NCI-H774 (cell line): ENCODE data around the gene NDUFV1.
"Not testable (repeated sequence)": the region's sequence is repeated elsewhere in the genome, so short reads cannot be mapped to it uniquely, and the experiment has no call there.

Experiments used
- DNase-seq: peaks from one replicate; lab custom pipeline; 2025; lab: John Stamatoyannopoulos, UW

NDUFV1 gene

DNA sequence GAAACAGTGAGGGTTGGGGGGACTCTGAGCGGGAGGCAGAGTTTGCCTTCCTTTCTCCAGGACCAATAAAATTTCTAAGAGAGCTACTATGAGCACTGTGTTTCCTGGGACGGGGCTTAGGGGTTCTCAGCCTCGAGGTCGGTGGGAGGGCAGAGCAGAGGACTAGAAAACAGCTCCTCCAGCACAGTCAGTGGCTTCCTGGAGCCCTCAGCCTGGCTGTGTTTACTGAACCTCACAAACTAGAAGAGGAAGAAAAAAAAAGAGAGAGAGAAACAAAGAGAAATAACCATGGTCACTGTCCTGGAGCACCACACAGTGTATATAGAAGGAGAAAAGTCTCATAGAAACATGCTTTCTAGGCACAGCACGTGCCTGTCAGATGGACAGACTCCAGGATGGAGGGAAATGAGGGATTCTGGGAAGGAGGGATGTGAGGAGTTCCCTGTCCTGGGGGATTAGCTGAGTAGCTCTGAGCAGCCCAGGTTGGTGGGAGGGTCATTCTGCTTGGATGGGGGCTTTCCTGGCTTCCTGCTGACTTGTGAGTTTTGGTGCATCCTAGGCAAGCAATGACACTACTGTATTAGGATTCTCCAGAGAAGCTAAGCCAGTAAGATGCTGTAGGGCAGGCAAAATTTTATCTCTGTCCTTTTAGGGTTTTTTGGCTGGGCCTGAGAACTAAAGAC lies 20.0 kb upstream of the NDUFV1 start:
- no peak for DNase-seq

DNA sequence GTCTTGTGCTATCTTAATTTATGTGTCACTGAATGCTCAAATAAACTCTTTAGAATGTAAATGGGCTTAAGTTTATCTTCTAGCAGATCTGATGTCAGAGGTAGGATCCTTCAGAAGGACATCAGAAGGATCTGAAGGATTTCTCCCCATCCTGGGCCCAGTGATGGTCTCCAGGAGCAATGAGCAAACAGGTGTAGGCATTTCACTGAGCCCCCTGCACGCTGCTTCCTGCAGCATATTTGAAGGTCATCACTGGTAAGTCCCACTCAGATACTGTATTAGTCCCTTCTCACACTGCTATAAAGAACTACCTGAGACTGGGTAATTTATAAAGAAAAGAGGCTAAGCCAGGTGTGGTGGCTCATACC lies 18.6 kb upstream of the NDUFV1 start:
- DNase-seq, result no peak

DNA sequence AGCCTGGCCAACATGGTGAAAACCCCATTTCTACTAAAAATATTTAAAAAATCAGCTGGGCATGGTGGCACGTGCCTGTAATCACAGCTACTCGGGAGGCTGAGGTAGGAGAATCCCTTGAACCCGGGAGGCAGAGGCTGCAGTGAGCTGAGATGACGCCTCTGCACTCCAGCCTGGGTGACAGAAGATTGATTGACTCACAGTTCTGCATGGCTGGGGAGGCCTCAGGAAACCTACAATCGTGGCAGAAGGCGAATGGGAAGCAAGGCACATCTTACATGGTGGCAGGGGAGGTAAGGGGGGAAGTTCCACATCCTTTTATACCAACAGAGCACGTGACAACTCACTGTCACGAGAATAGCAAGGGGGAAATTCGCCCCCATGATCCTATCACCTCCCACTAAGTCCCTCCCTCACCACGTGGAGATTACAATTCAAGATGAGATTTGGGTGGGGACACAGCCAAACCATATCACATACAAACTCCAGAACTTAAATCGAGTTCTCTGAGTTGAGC lies 17.8 kb upstream of the NDUFV1 start:
- not testable (repeated sequence) for DNase-seq

DNA sequence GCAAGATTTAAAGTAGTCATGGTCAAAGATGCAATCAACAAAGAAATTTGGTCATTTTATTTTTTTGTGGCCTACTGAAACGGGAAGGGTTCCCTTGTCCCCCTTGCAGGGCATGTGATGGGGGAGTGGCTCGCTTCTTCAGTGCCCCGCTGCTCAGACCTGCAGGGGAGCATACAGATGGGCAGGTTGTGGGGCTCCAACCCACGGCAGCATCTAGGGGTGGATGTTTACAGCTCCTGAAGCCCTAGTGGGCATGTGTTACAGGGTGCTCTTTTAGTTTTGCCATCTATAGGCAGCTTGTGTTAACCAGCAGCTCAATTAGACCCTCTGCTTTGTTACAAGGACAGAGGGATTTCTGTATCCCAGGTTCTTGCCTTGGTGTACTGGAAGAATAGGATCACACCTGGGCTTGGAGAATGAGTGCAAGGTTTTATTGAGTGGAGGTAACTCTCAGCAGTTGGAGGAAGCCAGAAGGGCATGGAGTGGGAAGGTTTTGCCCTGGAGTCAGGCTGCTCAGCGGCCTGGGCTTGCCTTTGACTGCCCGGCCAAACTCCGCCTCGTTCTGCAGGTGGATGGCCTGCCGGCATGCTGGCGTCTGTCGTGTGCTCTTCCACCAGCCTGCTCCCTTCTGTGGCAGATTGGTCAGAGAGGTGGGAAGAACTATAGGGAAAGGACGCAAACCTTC lies 13.7 kb upstream of the NDUFV1 start:
- no peak for DNase-seq

DNA sequence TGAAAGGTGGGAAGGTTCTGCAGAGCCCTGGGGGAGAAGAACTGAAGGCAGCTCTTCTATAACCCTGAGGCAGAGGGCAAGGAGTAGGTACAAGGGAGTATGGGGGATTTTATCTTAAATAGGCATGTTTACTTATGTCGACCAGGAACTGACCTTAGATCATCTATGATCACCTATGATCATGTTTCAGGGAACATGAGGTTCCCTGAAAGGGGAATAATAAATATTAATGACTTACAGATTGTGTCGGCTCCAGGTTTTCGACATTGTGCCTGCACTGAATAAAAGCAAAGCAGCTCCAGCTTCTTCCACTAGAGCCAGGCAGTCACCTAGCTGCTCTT lies 13.2 kb upstream of the NDUFV1 start:
- no peak for DNase-seq

DNA sequence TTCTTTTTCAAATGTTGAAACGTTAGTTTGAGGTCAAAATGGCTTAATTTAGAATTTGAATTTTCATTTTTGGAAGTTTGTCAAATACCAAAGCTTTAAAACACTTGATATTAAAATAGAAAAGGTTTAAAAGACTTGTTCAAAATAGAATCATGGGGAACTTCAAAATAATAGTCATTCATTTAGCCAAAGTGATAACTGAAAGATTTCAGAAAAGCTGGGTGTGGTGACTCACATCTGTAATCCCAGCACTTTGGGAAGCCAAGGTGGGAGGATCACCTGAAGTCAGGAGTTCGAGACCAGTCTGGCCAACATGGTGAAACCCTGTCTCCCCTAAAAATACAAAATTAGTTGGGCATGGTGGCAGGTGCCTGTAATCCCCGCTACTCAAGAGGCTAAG lies 12.3 kb upstream of the NDUFV1 start:
- no peak for DNase-seq

DNA sequence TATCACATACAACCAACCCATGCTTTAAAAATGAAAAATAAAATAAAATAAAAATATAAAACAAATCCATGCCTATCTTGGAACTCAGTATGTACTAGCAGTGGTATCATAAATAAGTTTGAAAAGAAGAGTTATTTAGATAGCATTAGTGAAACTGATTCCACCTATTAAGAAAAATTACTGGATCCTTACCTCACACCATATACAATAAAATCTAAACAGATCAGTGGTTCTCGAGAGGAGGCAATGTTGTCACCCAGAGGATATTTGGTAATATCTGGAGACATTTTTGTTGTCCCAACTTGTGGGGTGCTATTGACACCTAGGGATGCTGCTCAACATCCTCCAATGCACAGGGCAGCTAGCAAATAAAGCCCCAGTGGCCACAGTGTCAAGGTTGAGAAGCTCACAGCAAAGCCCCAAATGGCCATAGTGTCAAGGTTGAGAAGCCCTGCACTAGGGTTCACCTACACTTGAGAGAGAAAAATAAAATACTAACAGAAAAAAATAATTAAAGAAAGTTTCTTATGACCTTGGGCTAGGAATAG lies 9.9 kb upstream of the NDUFV1 start:
- DNase-seq, result no peak

DNA sequence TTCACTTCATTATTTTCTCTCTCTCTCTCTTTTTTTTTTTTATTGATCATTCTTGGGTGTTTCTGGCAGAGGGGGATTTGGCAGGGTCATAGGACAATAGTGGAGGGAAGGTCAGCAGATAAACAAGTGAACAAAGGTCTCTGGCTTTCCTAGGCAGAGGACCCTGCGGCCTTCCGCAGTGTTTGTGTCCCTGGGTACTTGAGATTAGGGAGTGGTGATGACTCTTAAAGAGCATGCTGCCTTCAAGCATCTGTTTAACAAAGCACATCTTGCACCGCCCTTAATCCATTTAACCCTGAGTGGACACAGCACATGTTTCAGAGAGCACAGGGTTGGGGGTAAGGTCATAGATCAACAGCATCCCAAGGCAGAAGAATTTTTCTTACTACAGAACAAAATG lies 9.3 kb upstream of the NDUFV1 start:
- not testable (repeated sequence) for DNase-seq

DNA sequence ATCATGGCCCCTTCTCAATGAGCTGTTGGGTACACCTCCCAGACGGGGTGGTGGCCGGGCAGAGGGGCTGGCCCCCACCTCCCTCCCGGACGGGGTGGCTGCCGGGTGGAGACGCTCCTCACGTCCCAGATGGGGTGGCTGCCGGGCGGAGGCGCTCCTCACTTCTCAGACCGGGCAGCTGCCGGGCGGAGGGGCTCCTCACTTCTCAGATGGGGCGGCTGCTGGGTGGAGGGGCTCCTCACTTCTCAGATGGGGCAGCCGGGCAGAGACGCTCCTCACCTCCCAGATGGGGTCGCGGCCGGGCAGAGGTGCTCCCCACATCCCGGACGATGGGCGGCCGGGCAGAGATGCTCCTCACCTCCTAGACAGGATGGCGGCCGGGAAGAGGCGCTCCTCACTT lies 8.8 kb upstream of the NDUFV1 start:
- not testable (repeated sequence) for DNase-seq

DNA sequence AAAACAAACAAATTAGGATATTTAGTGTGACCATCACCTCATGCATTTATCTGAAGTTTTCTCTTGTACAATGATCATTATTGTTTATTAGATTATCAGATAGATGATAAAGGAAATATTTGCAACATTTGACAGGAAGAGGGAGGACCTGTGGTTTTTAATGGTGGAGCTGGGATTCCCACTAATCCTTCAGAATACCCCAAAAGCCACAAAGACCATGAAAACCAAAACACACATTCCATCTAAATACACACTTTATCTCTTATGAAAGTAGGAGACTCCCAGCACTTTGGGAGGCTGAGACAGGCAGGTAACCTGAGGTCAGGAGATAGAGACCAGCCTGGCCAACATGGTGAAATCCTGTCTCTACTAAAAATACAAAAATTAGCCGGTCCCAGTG lies 7.6 kb upstream of the NDUFV1 start:
- DNase-seq, result no peak

DNA sequence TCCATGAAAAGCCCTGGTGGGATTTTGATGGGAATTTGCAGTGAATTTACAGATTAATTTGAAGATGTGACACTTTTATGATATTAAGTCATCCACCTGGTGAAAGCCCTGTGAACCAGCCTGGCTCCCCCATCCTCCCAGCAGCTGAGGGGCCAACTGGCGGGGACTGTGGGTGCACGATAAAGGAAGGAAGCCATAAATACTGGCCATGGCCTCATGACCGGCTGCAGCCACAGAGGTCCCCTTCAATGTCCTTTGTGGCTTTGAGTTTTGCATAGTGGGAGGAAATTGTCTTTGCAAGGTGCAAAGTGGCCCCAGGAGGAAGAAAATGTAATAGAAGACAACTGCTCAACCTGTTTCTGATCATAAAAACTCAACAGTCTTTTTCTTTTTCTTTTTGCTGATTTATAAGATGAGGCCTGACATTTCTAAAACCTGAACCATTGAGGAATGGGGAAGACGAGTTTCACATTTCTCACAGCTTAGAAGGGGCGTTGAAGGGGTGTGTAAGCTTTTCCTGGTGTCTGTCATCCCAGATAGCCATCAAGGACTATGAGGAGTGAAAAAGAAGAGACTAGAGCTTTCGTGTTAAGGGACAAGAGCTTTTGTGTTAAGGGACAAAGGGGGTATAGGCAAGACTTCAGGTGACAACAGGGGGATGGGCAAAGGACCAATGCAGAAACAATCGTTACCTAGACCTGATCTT lies 6.3 kb upstream of the NDUFV1 start:
- no peak for DNase-seq

DNA sequence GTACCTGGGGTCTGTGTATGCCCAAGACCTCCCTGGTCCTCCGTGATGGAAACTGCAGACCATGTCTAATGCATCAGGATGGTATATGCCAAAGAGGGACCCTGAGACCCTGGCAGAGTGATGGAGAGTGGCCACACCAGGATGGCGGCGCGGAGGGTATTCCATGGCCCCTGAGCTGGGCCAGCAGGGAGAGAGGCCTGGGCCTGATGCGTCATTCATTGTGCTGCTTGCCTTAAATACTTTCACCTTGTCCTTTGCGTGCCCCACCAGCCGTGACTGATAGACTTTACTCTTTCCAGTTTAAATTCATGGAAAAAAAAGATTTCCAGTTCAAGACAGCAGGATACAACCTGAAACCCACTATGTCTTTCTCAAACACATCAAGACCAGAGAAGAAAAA lies 5.6 kb upstream of the NDUFV1 start:
- no peak for DNase-seq

DNA sequence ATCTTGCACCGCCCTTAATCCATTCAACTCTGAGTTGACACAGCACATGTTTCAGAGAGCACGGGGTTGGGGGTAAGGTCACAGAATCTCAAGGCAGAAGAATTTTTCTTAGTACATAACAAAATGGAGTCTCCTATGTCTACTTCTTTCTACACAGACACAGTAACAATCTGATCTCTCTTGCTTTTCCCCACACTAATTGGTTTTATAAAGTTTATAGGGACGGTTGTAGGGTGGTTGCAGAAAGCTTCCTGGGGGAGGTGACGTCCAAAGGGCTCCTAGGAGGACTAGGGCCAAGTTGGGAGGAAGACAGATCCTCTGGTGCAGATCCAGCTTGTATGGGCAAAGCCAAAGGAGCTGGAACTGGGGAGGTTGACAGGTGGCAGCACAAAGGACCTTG lies 2.6 kb upstream of the NDUFV1 start:
- not testable (repeated sequence) for DNase-seq

DNA sequence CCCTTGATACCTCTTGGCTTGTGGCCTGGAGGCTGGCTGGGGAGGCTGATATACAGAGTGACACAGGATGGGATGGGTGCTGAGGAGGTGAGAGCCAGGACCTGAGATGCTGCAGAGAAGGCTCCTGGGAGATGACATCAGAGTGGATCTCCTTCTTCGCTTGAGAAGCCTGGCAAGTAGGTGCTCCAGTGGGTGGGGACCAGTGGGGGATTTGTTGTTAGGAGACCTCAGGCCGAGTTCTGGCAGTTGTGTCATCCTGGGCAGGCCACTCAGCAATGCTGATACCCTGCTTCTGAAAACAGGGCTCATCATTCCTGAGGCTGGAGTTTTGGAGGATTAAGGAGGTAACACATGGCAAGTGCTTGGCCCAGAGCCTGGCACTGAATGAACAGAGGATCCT lies 1.9 kb upstream of the NDUFV1 start:
- no peak for DNase-seq

DNA sequence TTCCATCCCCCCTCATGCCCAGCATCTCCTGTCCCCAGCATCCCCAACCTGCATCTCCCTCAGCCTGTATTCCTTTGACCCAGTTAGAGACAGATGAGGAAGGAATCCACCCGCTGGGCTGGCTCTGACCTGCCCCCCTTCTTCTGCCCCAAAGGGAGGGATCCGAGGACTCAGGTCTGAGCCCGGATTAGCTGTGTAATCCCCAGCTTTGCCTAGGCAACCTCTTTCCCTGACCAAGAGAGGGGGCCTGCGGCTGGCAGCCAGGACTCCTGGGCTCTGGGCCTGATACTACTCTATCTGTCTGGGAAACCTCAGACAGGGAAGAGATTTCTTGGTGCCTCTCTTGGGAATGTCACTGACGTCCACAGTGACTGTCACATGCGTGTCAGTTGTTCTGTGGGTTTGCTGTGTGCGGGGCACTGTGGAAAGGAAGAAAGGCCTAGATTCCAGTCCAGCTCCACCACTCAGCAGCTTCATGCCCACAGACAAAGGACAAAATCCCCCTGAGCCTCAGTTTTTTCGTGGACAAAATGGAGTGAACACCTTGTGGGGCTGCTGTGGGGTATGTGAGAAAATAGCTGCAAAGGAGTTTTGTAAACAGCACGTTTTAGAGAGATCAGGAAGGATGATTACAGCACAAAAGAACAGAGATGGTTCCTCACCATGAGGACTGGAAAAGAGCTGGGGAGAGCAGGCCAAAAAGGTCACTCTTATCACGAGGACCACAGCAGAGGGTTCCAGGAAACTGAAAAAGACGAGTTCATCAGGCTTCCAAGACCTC lies 1.3 kb upstream of the NDUFV1 start:
- DNase-seq, result no peak

DNA sequence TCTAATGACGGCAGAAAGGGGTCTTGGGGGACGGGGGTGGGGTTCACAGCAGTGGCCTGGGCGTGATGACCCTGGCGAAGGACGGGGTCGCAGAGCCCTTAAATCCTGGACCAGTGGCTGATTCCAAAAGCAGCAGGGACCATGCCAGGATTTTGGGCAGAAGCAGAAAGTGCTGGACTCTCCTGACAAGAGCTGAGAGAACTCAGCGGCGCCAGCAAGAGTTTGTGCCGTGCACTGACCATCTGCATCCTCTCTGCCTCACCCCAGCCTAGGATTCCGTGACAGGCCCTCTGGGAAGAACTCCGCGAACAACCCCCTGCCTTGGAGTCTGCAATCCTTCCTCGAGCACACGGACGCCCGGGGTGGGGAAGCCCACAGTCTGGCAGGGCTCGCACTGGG lies 644 bp upstream of the NDUFV1 start:
- DNase-seq, result no peak

DNA sequence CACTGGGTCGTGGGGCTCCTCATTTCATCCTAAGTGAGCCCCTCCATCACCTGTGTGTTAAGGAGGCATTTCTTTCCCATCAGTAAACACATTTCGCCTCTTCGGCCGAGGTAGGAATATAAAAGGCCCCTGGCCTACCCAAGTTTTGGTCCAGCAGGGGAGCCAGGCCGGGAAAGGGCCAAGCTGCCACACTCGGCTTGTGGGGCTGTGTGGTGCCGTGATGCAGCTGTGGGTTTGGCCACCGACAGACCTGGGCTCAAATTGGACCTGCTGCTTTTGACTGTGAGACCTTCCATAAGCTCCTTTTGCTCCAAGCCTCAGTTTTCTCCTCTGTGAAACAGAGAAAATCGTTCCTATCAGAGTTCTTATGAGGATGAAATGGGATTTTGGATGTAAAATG lies 771 bp downstream of the NDUFV1 start:
- no peak for DNase-seq

DNA sequence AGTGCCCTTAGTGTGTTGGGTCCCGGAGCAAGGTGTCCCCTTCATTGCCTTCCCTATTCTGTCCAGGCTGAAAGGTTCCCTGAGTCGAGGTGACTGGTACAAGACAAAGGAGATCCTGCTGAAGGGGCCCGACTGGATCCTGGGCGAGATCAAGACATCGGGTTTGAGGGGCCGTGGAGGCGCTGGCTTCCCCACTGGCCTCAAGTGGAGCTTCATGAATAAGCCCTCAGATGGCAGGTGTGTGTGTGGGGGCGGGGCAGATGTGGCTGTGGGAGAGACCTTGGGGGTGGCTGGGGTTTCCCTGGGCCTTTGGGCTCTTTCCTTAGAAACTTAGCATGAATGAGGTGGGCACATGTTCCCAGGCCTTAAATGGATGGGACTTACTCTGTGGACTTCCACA lies 1.8 kb downstream of the NDUFV1 start:
- DNase-seq, result no peak

DNA sequence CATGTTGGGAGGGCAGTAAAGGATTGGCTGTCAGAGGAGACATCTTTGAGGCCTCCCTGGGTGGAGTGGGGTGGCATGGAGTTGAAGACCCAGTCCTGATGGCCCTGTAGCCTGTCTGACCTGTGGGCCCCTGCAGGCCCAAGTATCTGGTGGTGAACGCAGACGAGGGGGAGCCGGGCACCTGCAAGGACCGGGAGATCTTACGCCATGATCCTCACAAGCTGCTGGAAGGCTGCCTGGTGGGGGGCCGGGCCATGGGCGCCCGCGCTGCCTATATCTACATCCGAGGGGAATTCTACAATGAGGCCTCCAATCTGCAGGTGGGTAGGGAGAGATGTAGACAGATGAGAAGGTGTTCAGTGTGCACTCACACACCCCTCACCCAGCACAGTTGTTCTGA lies 2.6 kb downstream of the NDUFV1 start:
- no peak for DNase-seq

DNA sequence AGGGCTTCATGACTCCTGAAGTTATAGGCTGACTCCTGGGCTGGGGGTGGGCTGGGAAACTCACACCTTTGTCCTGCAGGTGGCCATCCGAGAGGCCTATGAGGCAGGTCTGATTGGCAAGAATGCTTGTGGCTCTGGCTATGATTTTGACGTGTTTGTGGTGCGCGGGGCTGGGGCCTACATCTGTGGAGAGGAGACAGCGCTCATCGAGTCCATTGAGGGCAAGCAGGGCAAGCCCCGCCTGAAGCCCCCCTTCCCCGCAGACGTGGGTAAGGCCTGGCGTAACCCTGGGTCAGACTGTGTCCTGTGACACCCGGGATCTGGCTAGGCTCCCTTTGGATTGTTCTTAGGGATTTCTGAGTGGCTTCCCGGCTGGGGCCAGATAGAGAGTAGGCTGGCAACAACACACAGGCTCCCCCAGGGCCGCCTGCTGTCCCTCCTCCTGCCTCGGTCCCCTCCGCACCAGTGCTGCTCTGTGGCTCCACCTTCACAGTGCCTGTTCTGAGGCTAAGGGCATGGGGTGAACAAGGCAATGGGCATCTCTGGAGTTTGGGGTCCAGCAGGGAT lies 3.6 kb downstream of the NDUFV1 start:
- DNase-seq, result no peak

DNA sequence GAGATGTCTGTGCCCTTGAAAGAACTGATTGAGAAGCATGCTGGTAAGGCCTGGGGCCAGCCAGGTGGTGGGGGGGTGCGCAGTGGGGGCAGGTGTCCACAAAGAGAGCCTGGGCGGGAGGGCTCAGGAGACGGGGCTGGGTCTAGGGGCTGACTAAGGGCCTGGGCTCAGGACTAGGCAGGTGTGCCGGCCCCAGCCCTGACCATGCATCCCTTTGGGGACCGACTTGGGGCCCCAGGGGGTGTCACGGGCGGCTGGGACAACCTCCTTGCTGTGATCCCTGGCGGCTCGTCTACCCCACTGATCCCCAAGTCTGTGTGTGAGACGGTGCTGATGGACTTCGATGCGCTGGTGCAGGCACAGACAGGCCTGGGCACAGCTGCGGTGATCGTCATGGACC lies 4.4 kb downstream of the NDUFV1 start:
- no peak for DNase-seq
